ENCODE measurements around the gene GLE1.

Gene GLE1

DNA sequence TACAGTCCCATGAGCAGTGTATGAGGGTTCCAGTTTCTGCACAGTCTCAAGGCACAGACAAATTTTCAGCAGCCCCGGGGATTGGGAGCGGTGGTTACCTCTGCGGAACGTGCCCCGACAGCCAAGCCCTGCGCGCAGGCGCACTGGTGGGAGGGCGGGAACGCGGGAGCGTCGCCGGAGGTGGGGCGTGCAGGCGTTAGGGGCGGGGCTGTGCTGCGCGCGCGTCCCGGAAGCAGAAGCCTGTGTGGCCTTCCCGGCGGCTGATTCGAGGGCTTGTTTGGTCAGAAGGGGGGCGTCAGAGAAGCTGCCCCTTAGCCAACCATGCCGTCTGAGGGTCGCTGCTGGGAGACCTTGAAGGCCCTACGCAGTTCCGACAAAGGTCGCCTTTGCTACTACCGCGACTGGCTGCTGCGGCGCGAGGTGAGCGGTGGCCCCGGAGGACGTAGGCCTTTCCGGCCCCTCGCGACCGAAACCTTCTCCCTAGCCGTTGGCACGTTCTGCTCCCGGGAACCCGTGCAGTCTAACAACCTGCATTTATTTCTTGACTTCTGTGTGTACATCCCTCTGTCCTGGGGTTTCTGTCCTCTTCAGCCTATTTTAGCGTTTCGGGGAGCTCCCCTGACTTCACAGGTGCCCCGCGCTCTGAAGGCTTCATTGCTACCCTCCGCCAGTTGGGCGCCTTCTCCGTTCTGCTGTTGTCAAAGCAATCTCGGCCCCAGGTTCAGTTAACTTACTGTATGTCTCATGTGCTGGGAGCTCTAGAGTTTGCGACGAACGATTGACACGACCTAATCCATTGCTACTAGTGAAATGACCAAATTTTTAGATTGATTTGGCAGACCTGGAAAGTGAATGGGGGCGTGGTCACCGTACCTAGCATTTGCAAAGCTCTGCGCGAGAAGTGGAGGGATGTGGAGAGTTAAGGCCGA is at the start of gene GLE1:
TSS of gene GLE1 (plus strand) at position 235 of the 929 bp plus-strand sequence. CDS start at position 322, 87 bp downstream.
- DNase-seq = peak; percentile 98

- no peak for DNase-seq
Measured at GRCh38 chr9:128454991-128455390, 49.5 kb upstream of the GLE1 start.

DNA sequence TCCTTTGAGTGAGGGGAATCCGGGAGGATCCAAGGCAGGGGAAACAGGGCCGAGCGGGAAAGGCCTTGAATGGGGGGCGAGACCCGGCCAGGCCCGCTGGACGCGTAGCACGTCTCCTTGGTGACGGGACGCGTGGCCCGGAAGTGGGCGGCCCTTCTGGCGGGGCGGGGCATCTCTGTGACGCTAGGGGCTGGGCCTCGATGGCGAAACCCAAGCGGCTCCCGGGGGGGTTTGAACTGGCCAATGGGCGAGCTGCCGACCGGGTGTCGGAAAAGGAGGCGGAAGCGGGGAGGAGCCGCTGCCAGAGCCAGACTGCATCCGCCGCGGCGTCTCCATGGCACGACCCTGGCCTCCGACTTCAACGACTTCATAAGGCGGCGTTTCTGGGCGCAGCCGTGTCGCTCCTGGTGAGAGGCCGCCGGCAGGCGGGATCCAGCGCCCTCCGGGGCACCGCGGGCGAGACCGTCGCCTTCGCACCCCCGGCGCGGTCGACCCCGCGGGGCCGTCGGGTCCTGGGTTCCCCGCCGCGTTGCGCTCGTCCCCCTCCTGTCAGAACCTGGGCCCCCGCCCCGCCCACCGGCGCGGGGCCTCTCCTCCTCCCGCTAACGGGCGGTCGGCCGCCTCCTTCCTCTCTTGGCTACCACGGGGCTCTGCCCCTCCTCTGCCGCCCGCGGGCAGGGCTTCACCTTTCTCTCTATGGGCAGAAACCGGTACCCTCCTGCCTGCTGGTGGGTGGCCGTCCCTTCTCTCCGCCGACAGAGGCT is 48.5 kb upstream of the GLE1 start, which contains the start of gene ODF2:
TSS of gene ODF2 (plus strand) at position 158 of the 764 bp plus-strand sequence. CDS start at position 244, 86 bp downstream.
- peak; percentile 99 for DNase-seq

DNA sequence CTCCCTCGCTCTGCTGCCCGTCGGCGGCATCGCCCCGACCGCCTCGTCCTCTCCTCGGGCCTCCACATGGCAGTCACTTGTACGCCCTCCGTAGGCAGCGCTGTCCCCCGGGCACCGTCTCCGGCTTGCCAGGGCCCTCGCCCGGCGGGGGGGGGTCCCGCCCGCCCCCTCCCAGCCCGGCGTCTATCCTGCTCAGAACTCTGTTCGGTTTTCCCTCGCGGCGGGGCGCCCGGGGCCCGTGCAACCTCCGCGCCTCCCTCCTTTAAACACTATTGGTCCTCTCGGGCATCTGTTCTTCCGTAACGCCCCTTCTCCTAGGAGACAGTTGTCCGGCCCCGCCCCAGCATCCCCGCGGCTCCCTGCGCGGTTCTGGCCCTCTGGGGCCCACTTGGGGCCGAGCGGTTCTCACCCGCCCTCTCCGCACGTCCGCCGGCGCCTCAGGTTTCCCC is 47.9 kb upstream of the GLE1 start:
- DNase-seq = peak; percentile 82

DNA sequence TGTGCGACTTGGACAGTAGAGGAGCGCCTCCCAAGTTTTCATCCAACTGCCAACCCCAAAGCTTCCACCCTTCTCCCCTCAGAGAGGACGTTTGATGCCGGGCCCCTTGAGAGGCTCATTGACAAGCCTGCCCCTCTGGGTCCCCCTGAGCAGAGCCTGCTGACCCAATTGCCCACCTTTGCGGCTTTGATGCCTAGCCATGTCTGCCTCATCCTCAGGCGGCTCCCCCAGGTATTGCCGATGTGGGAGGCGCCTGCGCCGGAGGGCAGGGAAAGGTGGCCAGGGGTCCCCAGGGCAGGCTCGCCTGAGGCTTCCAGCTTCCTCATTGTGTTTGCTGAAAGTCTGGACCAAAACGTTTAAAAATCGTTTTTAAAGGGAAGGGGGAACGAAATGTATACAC is 47.3 kb upstream of the GLE1 start:
- no peak for DNase-seq

DNA sequence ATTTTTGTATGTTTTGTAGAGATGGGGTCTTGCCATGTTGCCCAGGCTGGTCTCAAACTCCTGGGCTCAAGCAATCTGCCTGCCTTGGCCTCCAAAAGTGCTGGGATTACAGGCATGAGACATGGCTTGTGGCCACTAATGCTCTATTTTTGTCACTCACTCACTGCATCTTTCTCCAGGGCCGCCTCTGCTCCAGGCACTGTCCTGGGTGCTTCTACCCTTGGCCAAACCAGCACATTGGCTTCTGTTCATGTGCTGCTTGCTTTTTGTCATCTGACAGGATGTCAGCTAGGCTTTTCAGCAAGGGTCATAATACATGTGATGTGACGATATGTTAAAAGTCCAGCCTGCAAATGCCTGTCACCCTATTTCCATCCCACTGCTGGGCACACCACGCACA is 45.5 kb upstream of the GLE1 start:
- no peak for DNase-seq

GRCh38 chr9:128469070-128469469 is 35.4 kb upstream of the GLE1 start:
- DNase-seq = no peak

GRCh38 chr9:128470560-128470959 is 34.0 kb upstream of the GLE1 start:
- DNase-seq = no peak

DNA sequence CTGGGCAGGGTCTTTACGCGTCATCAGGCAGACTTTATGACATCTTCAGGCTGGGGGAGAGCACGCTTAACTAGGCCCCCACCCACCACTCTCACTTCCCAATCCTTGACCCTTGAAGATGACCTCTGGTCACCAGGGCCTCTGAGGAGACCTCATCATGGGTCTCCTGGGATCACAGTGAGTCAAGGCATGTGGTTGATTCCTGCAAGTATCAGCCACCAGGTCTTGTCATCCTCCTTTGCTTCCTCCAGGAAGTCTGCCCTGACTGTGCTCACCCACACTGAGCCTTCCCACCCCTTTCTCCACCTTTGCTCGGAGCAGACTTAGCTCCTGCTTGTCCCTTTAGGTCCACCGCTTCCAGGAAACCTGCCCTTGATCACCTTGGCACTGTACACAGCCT is 31.4 kb upstream of the GLE1 start:
- DNase-seq = no peak

- no peak for DNase-seq
Measured at GRCh38 chr9:128475867-128476266, 28.7 kb upstream of the GLE1 start.

DNA sequence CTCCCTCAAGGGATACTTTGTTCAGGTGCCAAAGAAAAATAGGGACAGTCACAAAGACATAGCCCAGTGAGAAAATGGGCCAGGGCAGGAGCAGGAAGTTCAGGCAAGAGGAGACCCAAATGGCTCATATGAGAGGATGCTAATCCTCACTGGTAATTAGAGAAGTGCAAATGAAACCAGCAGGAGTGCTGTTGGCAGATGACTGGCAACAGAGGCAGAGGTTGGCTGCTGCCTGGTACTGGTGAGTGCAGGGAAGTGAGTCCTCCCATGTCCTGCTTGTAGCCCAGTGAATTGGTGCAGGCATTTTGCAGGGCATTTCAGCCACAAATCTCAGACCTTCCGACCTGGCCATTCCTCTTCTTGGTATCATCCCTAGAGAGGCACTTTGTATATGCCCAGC is 25.3 kb upstream of the GLE1 start:
- DNase-seq = no peak

DNA sequence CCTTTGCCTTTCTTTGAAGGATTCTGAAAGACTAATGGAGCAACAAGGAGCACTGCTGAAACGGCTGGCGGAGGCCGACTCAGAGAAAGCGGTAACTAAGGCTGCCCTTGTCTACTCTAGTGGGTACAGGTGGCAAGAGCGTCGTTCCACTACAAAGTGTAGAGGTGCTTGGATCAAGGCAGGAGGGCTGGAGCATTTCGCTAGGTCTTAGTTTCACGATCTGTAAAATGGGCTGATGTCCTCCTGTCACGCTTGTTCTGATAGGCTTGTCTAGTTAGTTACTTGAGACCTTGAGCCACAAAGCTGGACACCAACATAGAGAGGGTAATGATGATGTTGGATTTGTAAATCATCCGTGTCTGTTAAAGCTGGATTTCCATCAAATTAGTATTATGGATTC is 23.0 kb upstream of the GLE1 start:
- DNase-seq = no peak

GRCh38 chr9:128482186-128482585 is 22.3 kb upstream of the GLE1 start:
- DNase-seq = no peak

DNA sequence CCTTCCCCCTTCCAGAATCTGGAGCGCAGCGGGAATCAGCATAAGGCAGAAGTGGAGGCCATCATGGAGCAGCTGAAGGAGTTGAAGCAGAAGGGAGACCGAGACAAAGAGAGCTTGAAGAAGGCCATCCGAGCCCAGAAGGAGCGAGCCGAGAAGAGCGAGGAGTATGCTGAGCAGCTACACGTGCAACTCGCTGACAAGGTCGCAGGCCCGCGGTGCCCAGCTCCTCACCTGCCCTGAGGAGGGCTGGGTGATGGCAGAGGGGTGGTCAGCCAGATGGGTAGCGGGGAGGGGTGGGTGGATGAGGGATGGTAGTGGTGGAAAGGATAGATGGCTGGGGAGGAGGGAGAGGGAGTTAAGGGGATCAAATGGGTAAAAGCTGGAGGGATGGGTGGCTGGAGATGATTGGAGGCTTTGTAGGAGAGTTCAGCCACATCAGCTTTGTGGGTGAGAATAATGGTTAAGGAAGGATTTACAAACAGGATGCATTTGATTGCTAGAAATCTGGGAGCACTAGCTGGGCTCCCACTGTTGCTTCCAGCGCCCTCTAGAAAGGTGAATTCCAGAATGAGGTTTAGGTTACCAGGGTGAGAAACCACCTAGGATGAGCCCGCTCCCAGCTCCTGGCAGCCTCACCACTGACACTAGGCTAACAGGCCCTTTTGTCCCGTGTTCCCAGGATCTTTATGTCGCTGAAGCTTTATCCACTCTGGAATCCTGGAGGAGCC is 19.7 kb upstream of the GLE1 start:
- no peak for DNase-seq

DNA sequence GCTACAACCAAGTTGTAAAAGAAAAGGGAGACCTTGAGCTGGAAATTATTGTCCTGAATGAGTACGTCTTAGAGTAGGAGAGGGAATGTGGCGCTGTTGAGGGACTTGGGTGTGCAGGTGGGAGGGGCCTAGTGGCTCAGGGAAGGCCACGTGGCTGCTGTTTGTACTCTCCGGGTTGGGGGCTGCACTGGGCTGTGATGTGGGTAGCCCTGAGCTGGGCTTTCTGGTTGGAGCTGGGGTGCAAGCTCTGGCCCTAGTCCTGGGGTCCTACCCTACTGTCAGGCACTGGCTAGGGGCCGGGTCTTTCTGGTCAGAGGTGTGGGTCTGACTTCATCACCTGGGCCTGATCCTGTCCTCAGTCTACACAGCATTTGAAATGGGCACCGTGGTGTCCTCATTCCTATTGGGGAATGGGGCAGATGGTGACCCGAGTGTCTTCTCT is 19.1 kb upstream of the GLE1 start:
- DNase-seq = no peak

- DNase-seq = no peak
Measured at GRCh38 chr9:128486201-128486600, 18.3 kb upstream of the GLE1 start.

- no peak for DNase-seq
Measured at GRCh38 chr9:128493424-128493823, 11.1 kb upstream of the GLE1 start.

GRCh38 chr9:128494108-128494745 is 10.3 kb upstream of the GLE1 start:
- peak in 1 of 2 experiments; percentile 22 for DNase-seq

- DNase-seq = no peak
Measured at GRCh38 chr9:128494746-128495129, 9.8 kb upstream of the GLE1 start.

- DNase-seq = no peak
Measured at GRCh38 chr9:128495296-128495695, 9.2 kb upstream of the GLE1 start.

GRCh38 chr9:128495804-128496417 is 8.6 kb upstream of the GLE1 start:
- DNase-seq = no peak

Measured in activated T-cell treated with anti-CD3 and anti-CD28 coated beads, Interleukin-2, amount 50 U/mL, for 48 hours (primary cell).